ENCODE measurements around the gene LILRB2. TPM values are rescaled to one million over a fixed set of nuclear protein-coding genes. Genes with fewer than 3 reads are reported as not detected.
"Not testable (repeated sequence)": the region's sequence is repeated elsewhere in the genome, so short reads cannot be mapped to it uniquely, and the experiment has no call there.

The LILRB2 gene
- total RNA-seq, 2 donors from 2014 or later = not detected

- H3K4me3 Mint-ChIP-seq; H3K9me3 Mint-ChIP-seq; DNase-seq; H3K4me1 Mint-ChIP-seq (ENCODE audit: low read depth); ATAC-seq (replicated peaks in 1 of 2); H3K36me3 Mint-ChIP-seq (ENCODE audit: insufficient read depth in 2 of 2); H3K27ac Mint-ChIP-seq: not testable (repeated sequence)
- peaks cover 26% of the 10 kb centered on the region for H3K27me3 Mint-ChIP-seq (ENCODE audit: low read depth)
Measured at GRCh38 chr19:54240372-54241336, 40.3 kb downstream of the LILRB2 start.

DNA sequence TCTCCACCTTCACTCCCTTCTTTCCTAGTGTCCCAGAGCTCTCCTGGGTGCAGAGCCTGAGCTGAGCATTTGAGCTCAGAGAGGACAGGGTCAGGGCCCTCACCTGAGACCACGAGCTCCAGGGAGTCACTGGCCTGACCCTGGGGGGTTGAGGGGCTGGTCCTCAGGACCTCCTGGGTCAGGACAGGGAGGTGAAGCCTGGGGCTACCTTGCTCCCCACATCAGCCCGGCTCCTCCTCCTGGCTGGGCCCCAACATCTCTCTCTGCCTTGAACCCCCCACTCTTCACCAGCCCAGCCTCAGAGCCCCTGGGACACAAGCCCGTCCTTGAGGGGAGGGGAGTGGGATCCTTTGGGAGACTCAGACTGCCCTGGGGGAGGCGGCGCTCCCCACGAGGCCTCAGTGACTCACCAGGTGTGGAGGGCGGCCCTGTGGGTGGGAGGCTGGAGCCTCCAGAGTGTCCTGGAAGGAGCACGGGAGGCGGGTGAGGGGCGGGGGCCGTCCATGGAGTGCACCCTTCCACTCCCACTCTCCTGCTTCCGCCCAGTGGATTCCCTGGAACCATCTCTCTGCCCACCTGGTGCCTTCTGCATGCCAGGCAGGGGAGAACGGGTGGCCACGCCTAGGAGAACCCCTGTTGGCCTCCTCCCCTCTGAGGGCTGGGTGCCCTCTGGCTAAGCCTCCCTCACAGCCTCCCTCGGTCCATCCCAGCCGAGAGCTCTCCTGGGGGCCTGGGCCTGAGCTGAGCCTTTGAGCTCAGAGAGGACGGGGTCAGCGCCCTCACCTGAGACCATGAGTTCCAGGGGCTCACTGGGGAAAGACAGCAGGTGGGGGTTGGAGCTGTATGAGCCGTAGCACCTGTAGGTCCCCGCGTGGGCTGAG, 41.2 kb downstream of the LILRB2 start:
- H3K9me3 Mint-ChIP-seq; H3K4me3 Mint-ChIP-seq; H3K4me1 Mint-ChIP-seq (ENCODE audit: low read depth); H3K27ac Mint-ChIP-seq; ATAC-seq (replicated peaks in 1 of 2); H3K36me3 Mint-ChIP-seq (ENCODE audit: insufficient read depth in 2 of 2); DNase-seq: not testable (repeated sequence)
- peaks cover 31% of the 10 kb centered on the region for H3K27me3 Mint-ChIP-seq (ENCODE audit: low read depth)

GRCh38 chr19:54233941-54234340, 47.0 kb downstream of the LILRB2 start:
- Mint-ChIP-seq H3K9me3 (no peaks in the 10 kb centered on the region), H3K4me1 (ENCODE audit: low read depth) (peaks cover 7% of the 10 kb centered on the region), H3K27ac (no peak overlapping the region), H3K36me3 (ENCODE audit: insufficient read depth in 2 of 2) (no peaks in the 10 kb centered on the region), H3K27me3 (ENCODE audit: low read depth) (peaks cover 74% of the 10 kb centered on the region), H3K4me3 (no peak overlapping the region)
- no peak for ATAC-seq (replicated peaks in 1 of 2)
- DNase-seq = no peak

DNA sequence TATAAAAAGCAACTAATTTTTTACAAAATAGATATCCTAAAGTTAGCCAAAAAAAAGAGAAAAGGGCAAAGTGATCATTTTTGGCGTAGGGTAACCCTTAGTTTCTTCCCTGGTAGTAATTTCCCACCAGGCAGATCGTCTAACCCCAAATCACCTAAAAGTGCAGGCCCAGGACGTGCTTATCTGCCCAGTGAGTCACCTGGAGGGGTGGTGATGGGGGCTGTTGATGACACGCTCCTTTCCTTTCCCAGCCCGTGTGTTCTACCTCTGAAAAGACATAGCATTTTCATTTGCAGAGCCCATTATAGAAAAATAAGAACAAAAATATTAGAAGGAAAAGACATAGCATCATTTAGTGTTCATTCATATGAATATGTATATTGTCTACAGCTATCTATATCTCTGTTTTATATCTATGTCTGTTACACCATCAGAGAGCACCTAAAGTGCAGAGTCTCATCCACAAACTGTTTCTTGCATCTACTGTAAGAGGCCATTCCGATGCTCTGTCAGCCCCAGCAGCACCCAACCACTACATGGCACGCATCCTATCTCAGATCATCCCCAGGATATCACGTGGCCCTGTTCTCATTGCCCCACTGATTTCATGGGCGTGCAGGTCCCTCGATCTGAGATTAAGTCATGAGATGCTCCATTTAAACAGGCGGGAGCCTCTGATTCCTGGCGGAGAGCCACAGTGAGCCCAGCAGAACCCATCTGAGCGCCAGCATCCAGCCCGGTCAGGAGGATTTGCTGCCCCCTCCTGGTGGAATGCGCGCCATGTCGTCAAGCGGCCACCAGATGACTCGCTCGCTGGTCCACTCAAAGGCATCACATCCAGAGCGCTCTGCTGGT, 49.6 kb downstream of the LILRB2 start:
- H3K27ac Mint-ChIP-seq = no peak overlapping the region
- ATAC-seq (replicated peaks in 1 of 2) = peak; percentile 97 to 99

DNA sequence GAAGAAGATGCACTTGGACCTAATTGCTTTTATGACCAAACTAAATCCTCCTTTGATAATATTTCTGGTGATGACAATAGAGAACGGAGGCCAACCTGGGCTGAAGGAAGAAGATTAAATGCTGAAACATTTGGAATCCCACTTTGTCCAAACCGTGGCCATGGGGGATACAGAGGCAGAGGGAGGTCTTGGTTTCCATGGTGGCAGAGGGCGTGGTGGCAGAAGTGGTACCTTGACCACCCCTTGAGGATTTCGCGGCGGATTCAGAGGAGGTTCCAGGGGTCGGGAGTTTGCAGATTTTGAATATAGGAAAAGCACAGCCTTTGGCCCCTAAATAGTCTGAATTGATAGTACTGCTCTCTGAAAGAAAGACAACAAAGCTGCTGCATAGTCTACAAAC, 50.9 kb downstream of the LILRB2 start:
- DNase-seq (no peak), ATAC-seq (replicated peaks in 1 of 2) (no peak)
- Mint-ChIP-seq H3K36me3 (ENCODE audit: insufficient read depth in 2 of 2) (no peaks in the 10 kb centered on the region), H3K27me3 (ENCODE audit: low read depth) (peaks cover 53% of the 10 kb centered on the region), H3K4me3 (no peak overlapping the region), H3K27ac (no peak overlapping the region), H3K4me1 (ENCODE audit: low read depth) (peaks cover 7% of the 10 kb centered on the region), H3K9me3 (no peaks in the 10 kb centered on the region)

More for the DNA sequence above, 49.6 kb downstream of the LILRB2 start:
- H3K27me3 Mint-ChIP-seq (ENCODE audit: low read depth) = peaks cover 61% of the 10 kb centered on the region
- H3K36me3 Mint-ChIP-seq (ENCODE audit: insufficient read depth in 2 of 2) = no peaks in the 10 kb centered on the region
- H3K9me3 Mint-ChIP-seq = no peaks in the 10 kb centered on the region
- peaks cover 7% of the 10 kb centered on the region for H3K4me1 Mint-ChIP-seq (ENCODE audit: low read depth)
- no peak overlapping the region for H3K4me3 Mint-ChIP-seq
- peak; percentile 88 to 92 for DNase-seq

DNA sequence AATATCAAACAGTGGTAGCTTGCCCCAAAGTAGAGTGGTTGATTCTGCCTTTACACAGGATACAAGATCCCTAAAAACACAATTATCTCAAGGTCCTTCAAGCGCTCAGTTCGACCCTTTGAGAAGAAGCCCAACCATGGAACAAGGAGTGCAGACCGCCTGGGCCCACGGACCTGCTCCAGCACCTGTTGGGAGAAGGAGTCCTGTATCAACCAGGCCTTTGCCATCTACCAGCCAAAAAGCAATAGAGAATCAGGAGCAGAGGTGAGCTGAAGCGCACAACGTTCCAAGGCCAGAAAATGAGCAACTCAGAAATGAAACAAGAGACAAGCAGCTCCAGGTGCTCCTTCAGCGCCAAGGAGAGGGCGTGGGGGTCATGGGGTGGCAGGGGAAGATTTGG, 51.8 kb downstream of the LILRB2 start:
- Mint-ChIP-seq H3K27ac (no peak overlapping the region), H3K9me3 (no peaks in the 10 kb centered on the region), H3K27me3 (ENCODE audit: low read depth) (peaks cover 45% of the 10 kb centered on the region), H3K36me3 (ENCODE audit: insufficient read depth in 2 of 2) (no peaks in the 10 kb centered on the region), H3K4me1 (ENCODE audit: low read depth) (peaks cover 7% of the 10 kb centered on the region), H3K4me3 (no peak overlapping the region)
- no peak for DNase-seq
- ATAC-seq (replicated peaks in 1 of 2) = no peak

GRCh38 chr19:54224619-54225018, 56.3 kb downstream of the LILRB2 start:
- DNase-seq; H3K4me3 Mint-ChIP-seq; H3K4me1 Mint-ChIP-seq (ENCODE audit: low read depth); H3K27ac Mint-ChIP-seq; H3K36me3 Mint-ChIP-seq (ENCODE audit: insufficient read depth in 2 of 2); H3K9me3 Mint-ChIP-seq; ATAC-seq (replicated peaks in 1 of 2): not testable (repeated sequence)
- H3K27me3 Mint-ChIP-seq (ENCODE audit: low read depth) = peaks cover 17% of the 10 kb centered on the region

GRCh38 chr19:54223937-54224281, 57.0 kb downstream of the LILRB2 start:
- H3K27ac Mint-ChIP-seq; H3K9me3 Mint-ChIP-seq; H3K36me3 Mint-ChIP-seq (ENCODE audit: insufficient read depth in 2 of 2); H3K4me1 Mint-ChIP-seq (ENCODE audit: low read depth); ATAC-seq (replicated peaks in 1 of 2); H3K4me3 Mint-ChIP-seq; DNase-seq: not testable (repeated sequence)
- H3K27me3 Mint-ChIP-seq (ENCODE audit: low read depth) = peaks cover 12% of the 10 kb centered on the region

Other genes starting within 250 kb of the LILRB2 start
- gene VSTM1, start 217.2 kb downstream of the LILRB2 start, total RNA-seq = not detected
- not detected for gene TARM1, start 199.7 kb downstream of the LILRB2 start, total RNA-seq
- gene OSCAR, start 180.3 kb downstream of the LILRB2 start, total RNA-seq = 1 to 10 TPM; 1.1 to 2.3 TPM
- gene NDUFA3, start 178.3 kb downstream of the LILRB2 start, total RNA-seq = 10 to 100 TPM; 40.6 to 52.6 TPM
- gene TFPT, start 165.5 kb downstream of the LILRB2 start, total RNA-seq = 10 to 100 TPM; 36.0 to 38.8 TPM
- 10 to 100 TPM; 55.0 to 55.6 TPM for gene PRPF31, start 165.4 kb downstream of the LILRB2 start, total RNA-seq
- 100 to 1,000 TPM in 1 of 2 donors, 10 to 100 TPM in 1; 84.5 to 107 TPM for gene CNOT3, start 143.3 kb downstream of the LILRB2 start, total RNA-seq
- gene LENG1, start 121.4 kb downstream of the LILRB2 start, total RNA-seq = 1 to 10 TPM; 2.9 to 3.7 TPM
- under 1 TPM; 0.24 to 0.63 TPM for gene TMC4, start 108.0 kb downstream of the LILRB2 start, total RNA-seq
- gene MBOAT7, start 91.5 kb downstream of the LILRB2 start, total RNA-seq = 10 to 100 TPM; 60.3 to 71.0 TPM
- 10 to 100 TPM; 11.0 to 17.5 TPM for gene TSEN34, start 89.8 kb downstream of the LILRB2 start, total RNA-seq
- 1,000 to 10,000 TPM; 1,618 to 1,817 TPM for gene RPS9, start 80.3 kb downstream of the LILRB2 start, total RNA-seq
- 1 to 10 TPM in 1 of 2 donors, under 1 TPM in 1; 0.31 to 1.2 TPM for gene LILRB3, start 58.1 kb downstream of the LILRB2 start, total RNA-seq
- not detected for gene LILRA6, start 38.3 kb downstream of the LILRB2 start, total RNA-seq
- under 1 TPM in 1 of 2 donors, not detected in 1; 0.12 TPM for gene LILRB5, start 23.8 kb downstream of the LILRB2 start, total RNA-seq
- not detected for gene LILRA5, start 32.1 kb upstream of the LILRB2 start, total RNA-seq
- gene LILRA4, start 58.1 kb upstream of the LILRB2 start, total RNA-seq = not detected
- 1 to 10 TPM; 3.5 to 8.3 TPM for gene LAIR1, start 83.8 kb upstream of the LILRB2 start, total RNA-seq
- gene TTYH1, start 134.4 kb upstream of the LILRB2 start, total RNA-seq = under 1 TPM; 0.32 to 0.41 TPM
- 100 to 1,000 TPM; 221 to 283 TPM for gene LENG8, start 168.1 kb upstream of the LILRB2 start, total RNA-seq
- gene LENG9, start 182.7 kb upstream of the LILRB2 start, total RNA-seq = 1 to 10 TPM; 3.1 to 5.8 TPM
- under 1 TPM in 1 of 2 donors, not detected in 1; 0.30 TPM for gene CDC42EP5, start 192.2 kb upstream of the LILRB2 start, total RNA-seq
- 10 to 100 TPM in 1 of 2 donors, under 1 TPM in 1; 0.83 to 14.2 TPM for gene LAIR2, start 221.7 kb upstream of the LILRB2 start, total RNA-seq

Data from activated T-cell treated with anti-CD3 and anti-CD28 coated beads, Interleukin-2, amount 50 U/mL, for 72 hours (primary cell).